Large intestine (tissue), 3 donors: ENCODE measurements around the gene SLCO6A1. TPM values are rescaled to one million over a fixed set of nuclear protein-coding genes. Genes with fewer than 3 reads are reported as not detected.
A peak's percentile ranks its signal among the peaks of the same experiment; 100 is the strongest.
"Not testable (repeated sequence)": the region's sequence is repeated elsewhere in the genome, so short reads cannot be mapped to it uniquely, and the experiment has no call there.

ENCODE experiments used
- DNase-seq, 2 donors: peaks; one replicate each; pipeline versions ENCODE4 v3.0.0 to v3.0.0-alpha.2; 2013
- H3K27ac ChIP-seq: one replicate; pipeline ENCODE4 v1.5.1; 2013; ENCODE audit warnings: low read length
- H3K27me3 ChIP-seq: 2 replicates; pipeline ENCODE4 v1.6.1; 2013; ENCODE audit warnings: low read length; ENCODE audit not compliant: control insufficient read depth, insufficient read depth
- H3K36me3 ChIP-seq: 2 replicates; pipeline ENCODE4 v1.6.1; 2013; ENCODE audit warnings: low read length; ENCODE audit not compliant: control insufficient read depth, insufficient read depth
- H3K4me1 ChIP-seq: one replicate; pipeline ENCODE4 v1.6.1; 2013; ENCODE audit warnings: low read length; ENCODE audit not compliant: control insufficient read depth, insufficient read depth
- H3K4me3 ChIP-seq: one replicate; pipeline ENCODE4 v1.5.1; 2013; ENCODE audit warnings: low read length
- H3K9me3 ChIP-seq: one replicate; pipeline ENCODE4 v1.6.1; 2013; ENCODE audit warnings: mild to moderate bottlenecking, low read depth, low read length, moderate library complexity; ENCODE audit not compliant: control insufficient read depth
- WGBS: methylation state at CpG from one replicate; pipeline ENCODE4 v1.1.5; 2013; ENCODE audit warnings: low lambda C conversion rate; ENCODE audit not compliant: insufficient coverage; 5-methylcytosine and 5-hydroxymethylcytosine counted together
- polyA plus RNA-seq: library from polyadenylated mRNA; unstranded; fragments of 120-200 nt; gene quantifications from one replicate; pipeline ENCODE4 v1.2.1, GENCODE V29; 2013

Gene SLCO6A1
- polyA plus RNA-seq, 1 donor = 0.13 TPM

GRCh38 chr5:102531506-102531905 lies 32.7 kb upstream of the SLCO6A1 start:
- Histone ChIP-seq H3K4me3 (no peak overlapping the region), H3K27me3 (no peaks in the 10 kb centered on the region), H3K36me3 (no peaks in the 10 kb centered on the region), H3K27ac (no peak overlapping the region), H3K4me1 (no peaks in the 10 kb centered on the region), H3K9me3 (no peaks in the 10 kb centered on the region)
- WGBS = 100% methylated on average over 1 of the region's 1 CpG
- peak in 1 of 2 donors; percentile 25 for DNase-seq

- no peak for DNase-seq
- H3K4me3 ChIP-seq = no peak overlapping the region
- no peaks in the 10 kb centered on the region for H3K27me3 ChIP-seq
- no peaks in the 10 kb centered on the region for H3K9me3 ChIP-seq
- H3K36me3 ChIP-seq = no peaks in the 10 kb centered on the region
- H3K4me1 ChIP-seq = no peaks in the 10 kb centered on the region
- no peak overlapping the region for H3K27ac ChIP-seq
- 76% methylated on average over 3 of the region's 4 CpGs for WGBS
Measured at GRCh38 chr5:102529447-102529846, 30.6 kb upstream of the SLCO6A1 start.

GRCh38 chr5:102529031-102529430 lies 30.2 kb upstream of the SLCO6A1 start:
- H3K27me3 ChIP-seq = no peaks in the 10 kb centered on the region
- H3K9me3 ChIP-seq = no peaks in the 10 kb centered on the region
- no peak for DNase-seq
- H3K27ac ChIP-seq = no peak overlapping the region
- no peak overlapping the region for H3K4me3 ChIP-seq
- no peaks in the 10 kb centered on the region for H3K36me3 ChIP-seq
- no peaks in the 10 kb centered on the region for H3K4me1 ChIP-seq

GRCh38 chr5:102528600-102528999 lies 29.8 kb upstream of the SLCO6A1 start:
- Histone ChIP-seq H3K27me3 (no peaks in the 10 kb centered on the region), H3K4me1 (no peaks in the 10 kb centered on the region), H3K4me3 (no peak overlapping the region), H3K36me3 (no peaks in the 10 kb centered on the region), H3K27ac (no peak overlapping the region), H3K9me3 (no peaks in the 10 kb centered on the region)
- no peak for DNase-seq

GRCh38 chr5:102527547-102527946 lies 28.7 kb upstream of the SLCO6A1 start:
- Histone ChIP-seq H3K4me3 (no peak overlapping the region), H3K36me3 (no peaks in the 10 kb centered on the region), H3K27me3 (no peaks in the 10 kb centered on the region), H3K9me3 (no peaks in the 10 kb centered on the region), H3K27ac (no peak overlapping the region), H3K4me1 (no peaks in the 10 kb centered on the region)
- WGBS = 83% methylated on average over 1 of the region's 1 CpG
- no peak for DNase-seq

- H3K4me3 ChIP-seq = no peak overlapping the region
- no peak for DNase-seq
- no peaks in the 10 kb centered on the region for H3K9me3 ChIP-seq
- H3K4me1 ChIP-seq = no peaks in the 10 kb centered on the region
- H3K36me3 ChIP-seq = no peaks in the 10 kb centered on the region
- H3K27me3 ChIP-seq = no peaks in the 10 kb centered on the region
- H3K27ac ChIP-seq = no peak overlapping the region
- WGBS = 67% methylated on average over 1 of the region's 3 CpGs
Measured at GRCh38 chr5:102523541-102524175, 24.9 kb upstream of the SLCO6A1 start.

- no CpG with 5 or more reads among the region's 4 CpGs for WGBS
- H3K27ac ChIP-seq = no peak overlapping the region
- H3K27me3 ChIP-seq = no peaks in the 10 kb centered on the region
- H3K4me3 ChIP-seq = no peak overlapping the region
- no peaks in the 10 kb centered on the region for H3K9me3 ChIP-seq
- H3K4me1 ChIP-seq = no peaks in the 10 kb centered on the region
- no peak for DNase-seq
- H3K36me3 ChIP-seq = no peaks in the 10 kb centered on the region
Measured at GRCh38 chr5:102511666-102512065, 12.9 kb upstream of the SLCO6A1 start.

- H3K27ac ChIP-seq, H3K36me3 ChIP-seq, H3K27me3 ChIP-seq, DNase-seq, H3K4me1 ChIP-seq, H3K9me3 ChIP-seq, H3K4me3 ChIP-seq: not testable (repeated sequence)
- no CpG with 5 or more reads among the region's 35 CpGs for WGBS
Measured at GRCh38 chr5:102491261-102491914, 7.4 kb downstream of the SLCO6A1 start.

- no CpG with 5 or more reads among the region's 2 CpGs for WGBS
- H3K4me1 ChIP-seq = no peaks in the 10 kb centered on the region
Measured at GRCh38 chr5:102483736-102484135, 15.1 kb downstream of the SLCO6A1 start.

GRCh38 chr5:102481054-102481715 lies 17.6 kb downstream of the SLCO6A1 start:
- Histone ChIP-seq H3K9me3 (no peaks in the 10 kb centered on the region), H3K27ac (no peak overlapping the region), H3K4me1 (no peaks in the 10 kb centered on the region), H3K4me3 (no peak overlapping the region), H3K27me3 (no peaks in the 10 kb centered on the region), H3K36me3 (no peaks in the 10 kb centered on the region)
- no CpG with 5 or more reads among the region's 1 CpG for WGBS
- DNase-seq = no peak

More at GRCh38 chr5:102483736-102484135, 15.1 kb downstream of the SLCO6A1 start:
- no peak overlapping the region for H3K27ac ChIP-seq
- no peaks in the 10 kb centered on the region for H3K9me3 ChIP-seq
- no peak for DNase-seq
- H3K4me3 ChIP-seq = no peak overlapping the region
- no peaks in the 10 kb centered on the region for H3K27me3 ChIP-seq
- no peaks in the 10 kb centered on the region for H3K36me3 ChIP-seq

GRCh38 chr5:102453716-102454115 lies 45.1 kb downstream of the SLCO6A1 start:
- no peak overlapping the region for H3K27ac ChIP-seq
- DNase-seq = no peak
- H3K4me3 ChIP-seq = no peak overlapping the region
- H3K9me3 ChIP-seq = no peaks in the 10 kb centered on the region
- no peaks in the 10 kb centered on the region for H3K36me3 ChIP-seq
- H3K4me1 ChIP-seq = no peaks in the 10 kb centered on the region
- no peaks in the 10 kb centered on the region for H3K27me3 ChIP-seq
